GM12878 (cell line): ENCODE measurements around the gene PSMB8. TPM values are rescaled to one million over a fixed set of nuclear protein-coding genes. Genes with fewer than 3 reads are reported as not detected.

Source experiments
- ATAC-seq: fragments of 200-7000 bp; cut with Tn5 transposase; 3 replicates; pipeline ENCODE4 v1.9.1; 2020; ENCODE audit warnings: mild to moderate bottlenecking, moderate library complexity
- BruUV-seq: library from RNA; stranded (reverse); fragments of 400-500 nt; replicated peaks from 2 replicates; lab custom pipeline; 2021; lab: Mats Ljungman, UMichigan
- CTCF ChIA-PET: fragments of 300-600 bp; sonication (Branson Sonifier 250); formaldehyde crosslinking; extraction: SDS; loops from one replicate; lab custom pipeline; 2021; ENCODE audit warnings: inconsistent platforms; lab: Yijun Ruan, JAX
- POLR2A ChIA-PET: fragments of 350-600 bp; formaldehyde crosslinking; extraction: SDS; loops from one replicate; lab custom pipeline; 2021; ENCODE audit warnings: inconsistent platforms; lab: Charles Lee
- RAD21 ChIA-PET: fragments of 300-600 bp; sonication (Branson Sonifier 250); formaldehyde crosslinking; loops from one replicate; lab custom pipeline; 2023; ENCODE audit warnings: antibody characterized with exemption; ENCODE audit not compliant: unreplicated experiment; lab: Charles Lee
- SMC1A ChIA-PET: fragments of 300-600 bp; sonication (Branson Sonifier 250); formaldehyde crosslinking; loops from one replicate; lab custom pipeline; 2023; ENCODE audit not compliant: unreplicated experiment, uncharacterized antibody; lab: Charles Lee
- DNase-seq: peaks from one replicate; pipeline ENCODE4 v3.0.0-alpha.2; 2011; ENCODE audit warnings: low read depth, low spot score
- FAIRE-seq: peaks from 3 replicates; lab custom pipeline; 2011; peaks lifted over from hg19 to GRCh38; lab: Jason Lieb, UNC
- H2AFZ ChIP-seq: 2 replicates; pipeline ENCODE4 v1.6.0; 2011; ENCODE audit warnings: low read depth, low read length, control low read depth; ENCODE audit not compliant: control insufficient read depth
- H3K27ac ChIP-seq: 2 replicates; pipeline ENCODE4 v1.5.1; 2011; ENCODE audit warnings: control low read depth; ENCODE audit not compliant: control insufficient read depth, insufficient read depth
- H3K27me3 ChIP-seq, 2 experiments: replicated peaks in 1 of 2; 2 replicates each; pipeline versions ENCODE4 v1.6.0 to v1.6.1; 2011; ENCODE audit warnings: low read length in 1 of 2; ENCODE audit not compliant: control insufficient read depth in 2 of 2, insufficient read depth in 2 of 2
- H3K36me3 ChIP-seq, 2 experiments: 2 replicates each; pipeline ENCODE4 v1.5.1; 2011; ENCODE audit warnings: low read length in 1 of 2; ENCODE audit not compliant: control insufficient read depth in 2 of 2, insufficient read depth in 2 of 2
- H3K4me1 ChIP-seq: 2 replicates; pipeline ENCODE4 v1.6.1; 2011; ENCODE audit warnings: mild to moderate bottlenecking, low read length, moderate library complexity, mixed read lengths; ENCODE audit not compliant: control insufficient read depth, insufficient read depth
- H3K4me2 ChIP-seq: 2 replicates; pipeline ENCODE4 v1.6.0; 2011; ENCODE audit warnings: control low read depth; ENCODE audit not compliant: control insufficient read depth, insufficient read depth
- H3K4me3 ChIP-seq: fragments of 200-600 bp; sonication (generic); 2 replicates; pipeline ENCODE4 v1.5.1; 2016
- H3K79me2 ChIP-seq: 2 replicates; pipeline ENCODE4 v1.6.0; 2011; ENCODE audit warnings: low read length; ENCODE audit not compliant: control insufficient read depth, insufficient read depth
- H3K9ac ChIP-seq: 2 replicates; pipeline ENCODE4 v1.8.0; 2011; ENCODE audit warnings: low read length, control low read depth, mixed read lengths; ENCODE audit not compliant: control insufficient read depth, insufficient read depth
- H3K9me3 ChIP-seq: replicated peaks from 3 replicates; pipeline ENCODE4 v1.5.1; 2011; ENCODE audit warnings: mild to moderate bottlenecking, low read length; ENCODE audit not compliant: control insufficient read depth, insufficient read depth
- H4K20me1 ChIP-seq: 2 replicates; pipeline ENCODE4 v1.6.0; 2011; ENCODE audit not compliant: control insufficient read depth, insufficient read depth
- BCLAF1 ChIP-seq: fragments of 450-650 bp; IDR thresholded peaks from 2 replicates; pipeline ENCODE4 v1.6.1; 2017; ENCODE audit warnings: antibody characterized with exemption, mild to moderate bottlenecking, moderate library complexity
- NBN ChIP-seq: fragments of 450-650 bp; IDR thresholded peaks from 2 replicates; pipeline ENCODE4 v1.6.1; 2016
- RELB ChIP-seq: fragments of 450-650 bp; IDR thresholded peaks from 2 replicates; pipeline ENCODE4 v1.6.1; 2017; ENCODE audit warnings: low read depth, mild to moderate bottlenecking, moderate library complexity
- WGBS: methylation state at CpG from one replicate; pipeline ENCODE4 v1.1.6; 2016; ENCODE audit warnings: low lambda C conversion rate; ENCODE audit not compliant: insufficient replicate concordance, insufficient coverage; ENCODE audit errors: missing lambda C conversion rate; 5-methylcytosine and 5-hydroxymethylcytosine counted together
- in situ Hi-C: fragments of 300-500 bp; cut with MboI; formaldehyde crosslinking; loops from 9 replicates; pipeline ENCODE4 v1.14.3; 2018; ENCODE audit warnings: mixed read lengths
- intact Hi-C: fragments of 100-400 bp; cut with micrococcal nuclease; formaldehyde crosslinking; loops from one replicate; pipeline ENCODE4 v1.14.2; 2022; ENCODE audit not compliant: unreplicated experiment
- polyA plus RNA-seq, 11 experiments: library from polyadenylated mRNA; depleted of rRNA in 4 of 11; unstranded in 6 of 11; stranded (reverse) in 5 of 11; fragments of >200 nt; fragmentation: Nextera tagmentation in 4 of 11; fragmentation: Illumina TruSeq in 1 of 11; extraction: Ambion mirVana in 4 of 11; extraction: Trizol in 1 of 11; gene quantifications; 1 replicate in 1 of 11; 2 replicates in 10 of 11; pipeline versions ENCODE4 v1.2.1 to v1.2.3, GENCODE V29; 2011 to 2016; ENCODE audit warnings: inconsistent platforms in 2 of 11, missing spikeins in 2 of 11, low read depth in 1 of 11
- total RNA-seq, 4 experiments: library from RNA; depleted of rRNA in 3 of 4; stranded (reverse); fragments of >200 nt in 3 of 4; fragmentation: Illumina TruSeq in 1 of 4; extraction: Trizol in 1 of 4; gene quantifications; 2 replicates each; pipeline versions ENCODE4 v1.2.1 to v1.2.3, GENCODE V29; 2013 to 2021

Gene PSMB8
- total and polyA plus RNA-seq, 10 of the 15 experiments (the other 5 are each of a cell fraction or from before 2014, with no cell fraction given) = 304 to 557 (median 379) TPM

GRCh38 chr6:32888576-32888975, 44.7 kb upstream of the PSMB8 start (continued):
- TF ChIP-seq BCLAF1 (no peak), NBN (no peak)

- no peak overlapping the region for H3K9ac ChIP-seq
- WGBS = 90% methylated on average over 5 of the region's 5 CpGs
These were observed 43.8 kb upstream of the PSMB8 start for GRCh38 chr6:32887616-32888015.

More at GRCh38 chr6:32887616-32888015, 43.8 kb upstream of the PSMB8 start:
- no peak overlapping the region for H3K27ac ChIP-seq
- no peak for TF ChIP-seq RELB
- no peaks in the 10 kb centered on the region for H3K36me3 ChIP-seq
- ATAC-seq = no peak
- RAD21 ChIA-PET = interaction anchor here (6.5 kb wide), 1 partner anchor 100 kb away, joined by 104 read pairs; no protein-coding TSS in a partner anchor
- no peak for FAIRE-seq
- no peaks in the 10 kb centered on the region for H3K4me1 ChIP-seq
- H2AFZ ChIP-seq = no peak overlapping the region
- DNase-seq = no peak
- H3K9me3 ChIP-seq = no peaks in the 10 kb centered on the region
- no peaks in the 10 kb centered on the region for H4K20me1 ChIP-seq
- no peak overlapping the region for H3K4me3 ChIP-seq
- H3K27me3 ChIP-seq = no peaks in the 10 kb centered on the region; a peak in 1 of 4 replicates
- intact Hi-C loops = loop anchor here (10.0 kb wide), 1 partner anchor 197 kb away; no protein-coding TSS in a partner anchor
- H3K4me2 ChIP-seq = no peak overlapping the region
- no peaks in the 10 kb centered on the region for H3K79me2 ChIP-seq
- CTCF ChIA-PET = interaction anchor here (1.3 to 12.7 kb wide), 4 partner anchors 61 to 99 kb away, joined by 4 to 260 read pairs (median 4); partner anchors contain the start of gene HLA-DMA
- POLR2A ChIA-PET = interaction anchor here (1.2 kb wide), 1 partner anchor 66 kb away, joined by 3 read pairs; the partner anchor contains the start of gene HLA-DMA
- no TSS peak for BruUV-seq
- SMC1A ChIA-PET = interaction anchor here (1.0 to 13.8 kb wide), 4 partner anchors 60 to 96 kb away, joined by 3 to 184 read pairs (median 7); partner anchors contain the start of gene HLA-DMA
- in situ Hi-C loops = loop anchor here (5.0 kb wide), 1 partner anchor 100 kb away; no protein-coding TSS in a partner anchor
